HG03565 (cell line): ENCODE results near the gene ECD.
"Not testable (repeated sequence)": the region's sequence is repeated elsewhere in the genome, so short reads cannot be mapped to it uniquely, and the experiment has no call there.

Experiments used
- ATAC-seq: cut with Tn5 transposase; IDR thresholded peaks from one replicate; pipeline ENCODE4 v1.9.1; 2021; ENCODE audit warnings: mild to moderate bottlenecking, moderate library complexity; ENCODE audit not compliant: unreplicated experiment

ECD gene

GRCh38 chr10:73161079-73161478 is 6.7 kb downstream of the ECD start:
- ATAC-seq = no peak

- ATAC-seq = no peak
Observed at GRCh38 chr10:73159038-73159648, 8.7 kb downstream of the ECD start.

- ATAC-seq = no peak
Observed at GRCh38 chr10:73156054-73156453, 11.8 kb downstream of the ECD start.

GRCh38 chr10:73152009-73152408 is 15.8 kb downstream of the ECD start:
- no peak for ATAC-seq

- ATAC-seq = not testable (repeated sequence)
Observed at GRCh38 chr10:73150633-73151413, 17.0 kb downstream of the ECD start.

GRCh38 chr10:73141603-73142002 is 26.2 kb downstream of the ECD start:
- no peak for ATAC-seq

GRCh38 chr10:73139251-73139650 is 28.6 kb downstream of the ECD start:
- ATAC-seq = no peak

GRCh38 chr10:73136627-73137026 is 31.2 kb downstream of the ECD start:
- ATAC-seq = no peak

GRCh38 chr10:73134727-73135126 is 33.1 kb downstream of the ECD start:
- ATAC-seq = no peak

GRCh38 chr10:73131913-73132686 is 35.7 kb downstream of the ECD start:
- no peak for ATAC-seq

- no peak for ATAC-seq
Observed at GRCh38 chr10:73131301-73131700, 36.5 kb downstream of the ECD start.

GRCh38 chr10:73126343-73126742 is 41.5 kb downstream of the ECD start:
- no peak for ATAC-seq

GRCh38 chr10:73119952-73120351 is 47.9 kb downstream of the ECD start:
- no peak for ATAC-seq

GRCh38 chr10:73119457-73119856 is 48.4 kb downstream of the ECD start:
- ATAC-seq = no peak

GRCh38 chr10:73117976-73118743 is 49.6 kb downstream of the ECD start:
- peak; percentile 82 for ATAC-seq

- ATAC-seq = no peak
Observed at GRCh38 chr10:73116017-73116416, 51.8 kb downstream of the ECD start.

- ATAC-seq = no peak
Observed at GRCh38 chr10:73113551-73113950, 54.3 kb downstream of the ECD start.

- not testable (repeated sequence) for ATAC-seq
Observed at GRCh38 chr10:73112032-73112431, 55.8 kb downstream of the ECD start.

- peak; percentile 43 for ATAC-seq
Observed at GRCh38 chr10:73110345-73110849, 57.4 kb downstream of the ECD start, which contains the start of gene NUDT13. NUDT13 (plus strand) TSS chr10:73110455; CDS start chr10:73114366, 3,911 bp downstream.

GRCh38 chr10:73109248-73109652 is 58.6 kb downstream of the ECD start:
- not testable (repeated sequence) for ATAC-seq

- no peak for ATAC-seq
Observed at GRCh38 chr10:73106301-73106700, 61.5 kb downstream of the ECD start.
